Activated T-cell treated with anti-CD3 and anti-CD28 coated beads, Interleukin-2, amount 50 U/mL, for 72 hours (primary cell): Measurements from ENCODE around the gene RNF43. TPM values are rescaled to one million over a fixed set of nuclear protein-coding genes. Genes with fewer than 3 reads are reported as not detected.

ENCODE experiments used
- ATAC-seq, 2 donors: fragments of 150-1000 bp; cut with Tn5 transposase; replicated peaks in 1 of 2; 2 replicates each; pipeline ENCODE4 v1.10.0; 2021; ENCODE audit warnings: moderate library complexity in 2 of 2, mild to moderate bottlenecking in 1 of 2
- DNase-seq, 2 donors: peaks; one replicate each; pipeline ENCODE4 v3.0.0; 2021 to 2022; ENCODE audit warnings: mixed read lengths in 1 of 2
- H3K27ac Mint-ChIP-seq: one replicate; pipeline ENCODE4 v1.8.0; 2022; ENCODE audit warnings: mild to moderate bottlenecking, moderate library complexity, mixed read lengths
- H3K27me3 Mint-ChIP-seq: one replicate; pipeline ENCODE4 v1.8.0; 2022; ENCODE audit warnings: low read depth, mixed read lengths
- H3K36me3 Mint-ChIP-seq, 2 donors: one replicate each; pipeline ENCODE4 v1.8.0; 2022; ENCODE audit warnings: mixed read lengths in 2 of 2, mild to moderate bottlenecking in 1 of 2; ENCODE audit not compliant: insufficient read depth in 2 of 2
- H3K4me1 Mint-ChIP-seq: one replicate; pipeline ENCODE4 v1.8.0; 2022; ENCODE audit warnings: low read depth, mixed read lengths
- H3K4me3 Mint-ChIP-seq, 2 donors: one replicate each; pipeline ENCODE4 v1.8.0; 2022; ENCODE audit warnings: mild to moderate bottlenecking in 2 of 2, mixed read lengths in 2 of 2, moderate library complexity in 2 of 2
- H3K9me3 Mint-ChIP-seq, 2 donors: one replicate each; pipeline ENCODE4 v1.8.0; 2022; ENCODE audit warnings: mixed read lengths in 2 of 2
- total RNA-seq, 2 donors: library from RNA; stranded (reverse); gene quantifications; one replicate each; pipeline ENCODE4 v1.2.3, GENCODE V29; 2022

RNF43 gene
- total RNA-seq, 2 donors from 2014 or later, result 2.6 to 3.4 TPM

GRCh38 chr17:58384897-58385296 is 32.4 kb downstream of the RNF43 start:
- peaks cover 58% of the 10 kb centered on the region for H3K4me1 Mint-ChIP-seq
- no peaks in the 10 kb centered on the region for H3K9me3 Mint-ChIP-seq
- ATAC-seq (no peak), DNase-seq (no peak)
- H3K27me3 Mint-ChIP-seq, result no peaks in the 10 kb centered on the region
- H3K4me3 Mint-ChIP-seq, result no peak overlapping the region
- no peaks in the 10 kb centered on the region for H3K36me3 Mint-ChIP-seq
- H3K27ac Mint-ChIP-seq, result no peak overlapping the region

- H3K36me3 Mint-ChIP-seq, result no peaks in the 10 kb centered on the region
- H3K27ac Mint-ChIP-seq, result no peak overlapping the region
- H3K4me3 Mint-ChIP-seq, result no peak overlapping the region
- no peaks in the 10 kb centered on the region for H3K27me3 Mint-ChIP-seq
- ATAC-seq (no peak), DNase-seq (no peak)
- peaks cover 65% of the 10 kb centered on the region for H3K4me1 Mint-ChIP-seq
- H3K9me3 Mint-ChIP-seq, result no peaks in the 10 kb centered on the region
These were observed 33.4 kb downstream of the RNF43 start for GRCh38 chr17:58383892-58384462.

- ATAC-seq (no peak), DNase-seq (no peak)
- H3K4me3 Mint-ChIP-seq, result peak overlapping the region; percentile 9 to 52
- H3K4me1 Mint-ChIP-seq, result peaks cover 66% of the 10 kb centered on the region
- no peaks in the 10 kb centered on the region for H3K9me3 Mint-ChIP-seq
- no peaks in the 10 kb centered on the region for H3K27me3 Mint-ChIP-seq
- H3K27ac Mint-ChIP-seq, result no peak overlapping the region
- no peaks in the 10 kb centered on the region for H3K36me3 Mint-ChIP-seq
These were observed 34.5 kb downstream of the RNF43 start for GRCh38 chr17:58382872-58383242.

- peak; percentile 79 to 85 for ATAC-seq
These were observed 35.0 kb downstream of the RNF43 start for GRCh38 chr17:58382108-58382871.

GRCh38 chr17:58381124-58382035 is 36.0 kb downstream of the RNF43 start:
- no peaks in the 10 kb centered on the region for H3K36me3 Mint-ChIP-seq
- no peak overlapping the region for H3K4me3 Mint-ChIP-seq
- H3K4me1 Mint-ChIP-seq, result peaks cover 67% of the 10 kb centered on the region
- no peaks in the 10 kb centered on the region for H3K27me3 Mint-ChIP-seq
- peak overlapping the region; percentile 14 for H3K27ac Mint-ChIP-seq
- H3K9me3 Mint-ChIP-seq, result no peaks in the 10 kb centered on the region
- DNase-seq, result no peak
- no peak for ATAC-seq

More at GRCh38 chr17:58382108-58382871, 35.0 kb downstream of the RNF43 start:
- no peaks in the 10 kb centered on the region for H3K9me3 Mint-ChIP-seq
- no peaks in the 10 kb centered on the region for H3K36me3 Mint-ChIP-seq
- H3K4me1 Mint-ChIP-seq, result peaks cover 66% of the 10 kb centered on the region
- peak overlapping the region; percentile 9 to 52 for H3K4me3 Mint-ChIP-seq
- H3K27me3 Mint-ChIP-seq, result no peaks in the 10 kb centered on the region
- DNase-seq, result no peak
- H3K27ac Mint-ChIP-seq, result peak overlapping the region; percentile 22

GRCh38 chr17:58380207-58381123 is 36.9 kb downstream of the RNF43 start:
- Mint-ChIP-seq H3K36me3 (no peaks in the 10 kb centered on the region), H3K27ac (peak overlapping the region; percentile 14), H3K27me3 (no peaks in the 10 kb centered on the region), H3K4me1 (peaks cover 67% of the 10 kb centered on the region), H3K4me3 (no peak overlapping the region), H3K9me3 (no peaks in the 10 kb centered on the region)
- DNase-seq (no peak), ATAC-seq (no peak)

GRCh38 chr17:58379511-58379824 is 37.9 kb downstream of the RNF43 start:
- ATAC-seq, result no peak
- DNase-seq, result no peak
- no peak overlapping the region for H3K27ac Mint-ChIP-seq
- H3K4me1 Mint-ChIP-seq, result peaks cover 61% of the 10 kb centered on the region
- H3K9me3 Mint-ChIP-seq, result no peaks in the 10 kb centered on the region
- H3K4me3 Mint-ChIP-seq, result peak overlapping the region in 1 of 2 donors; percentile 21
- no peaks in the 10 kb centered on the region for H3K36me3 Mint-ChIP-seq
- H3K27me3 Mint-ChIP-seq, result no peaks in the 10 kb centered on the region

- H3K4me3 Mint-ChIP-seq, result peak overlapping the region in 1 of 2 donors; percentile 21
- peaks cover 57% of the 10 kb centered on the region for H3K4me1 Mint-ChIP-seq
- no peak overlapping the region for H3K27ac Mint-ChIP-seq
- DNase-seq (no peak), ATAC-seq (no peak)
- no peaks in the 10 kb centered on the region for H3K9me3 Mint-ChIP-seq
- no peaks in the 10 kb centered on the region for H3K27me3 Mint-ChIP-seq
- H3K36me3 Mint-ChIP-seq, result no peaks in the 10 kb centered on the region
These were observed 38.4 kb downstream of the RNF43 start for GRCh38 chr17:58378733-58379510.

- Mint-ChIP-seq H3K27me3 (no peaks in the 10 kb centered on the region), H3K4me1 (peaks cover 46% of the 10 kb centered on the region), H3K36me3 (no peaks in the 10 kb centered on the region), H3K27ac (no peak overlapping the region), H3K9me3 (no peaks in the 10 kb centered on the region), H3K4me3 (no peak overlapping the region)
- ATAC-seq (no peak), DNase-seq (no peak)
These were observed 39.7 kb downstream of the RNF43 start for GRCh38 chr17:58377661-58378060.

- Mint-ChIP-seq H3K27me3 (no peaks in the 10 kb centered on the region), H3K4me3 (no peak overlapping the region), H3K9me3 (no peaks in the 10 kb centered on the region), H3K36me3 (no peaks in the 10 kb centered on the region), H3K4me1 (peaks cover 41% of the 10 kb centered on the region), H3K27ac (no peak overlapping the region)
- no peak for DNase-seq
- no peak for ATAC-seq
These were observed 40.2 kb downstream of the RNF43 start for GRCh38 chr17:58377093-58377601.

- no peaks in the 10 kb centered on the region for H3K36me3 Mint-ChIP-seq
- DNase-seq, result no peak
- H3K4me3 Mint-ChIP-seq, result no peak overlapping the region
- H3K27me3 Mint-ChIP-seq, result no peaks in the 10 kb centered on the region
- H3K9me3 Mint-ChIP-seq, result no peaks in the 10 kb centered on the region
- ATAC-seq, result no peak
- H3K27ac Mint-ChIP-seq, result no peak overlapping the region
- peaks cover 35% of the 10 kb centered on the region for H3K4me1 Mint-ChIP-seq
These were observed 40.8 kb downstream of the RNF43 start for GRCh38 chr17:58376472-58377000.

GRCh38 chr17:58375811-58376210 is 41.5 kb downstream of the RNF43 start:
- H3K27me3 Mint-ChIP-seq, result no peaks in the 10 kb centered on the region
- DNase-seq (no peak), ATAC-seq (no peak)
- peaks cover 30% of the 10 kb centered on the region for H3K4me1 Mint-ChIP-seq
- no peak overlapping the region for H3K27ac Mint-ChIP-seq
- no peaks in the 10 kb centered on the region for H3K36me3 Mint-ChIP-seq
- no peaks in the 10 kb centered on the region for H3K9me3 Mint-ChIP-seq
- no peak overlapping the region for H3K4me3 Mint-ChIP-seq
